GM21619 (cell line): ENCODE measurements around the gene AJUBA.
"Not testable (repeated sequence)": the region's sequence is repeated elsewhere in the genome, so short reads cannot be mapped to it uniquely, and the experiment has no call there.

Experiments used
- ATAC-seq: cut with Tn5 transposase; IDR thresholded peaks from one replicate; pipeline ENCODE4 v1.9.1; 2021; ENCODE audit not compliant: unreplicated experiment

AJUBA gene

GRCh38 chr14:22982477-22983245 is at the start of gene AJUBA:
Gene AJUBA, minus strand, starts transcription at chr14:22982551. Its CDS starts 285 bp downstream, at chr14:22982266.
- ATAC-seq = peak; percentile 48

GRCh38 chr14:23030936-23031335 is 48.6 kb upstream of the AJUBA start:
- ATAC-seq = no peak

GRCh38 chr14:23028799-23029198 is 46.4 kb upstream of the AJUBA start:
- ATAC-seq = no peak

DNA sequence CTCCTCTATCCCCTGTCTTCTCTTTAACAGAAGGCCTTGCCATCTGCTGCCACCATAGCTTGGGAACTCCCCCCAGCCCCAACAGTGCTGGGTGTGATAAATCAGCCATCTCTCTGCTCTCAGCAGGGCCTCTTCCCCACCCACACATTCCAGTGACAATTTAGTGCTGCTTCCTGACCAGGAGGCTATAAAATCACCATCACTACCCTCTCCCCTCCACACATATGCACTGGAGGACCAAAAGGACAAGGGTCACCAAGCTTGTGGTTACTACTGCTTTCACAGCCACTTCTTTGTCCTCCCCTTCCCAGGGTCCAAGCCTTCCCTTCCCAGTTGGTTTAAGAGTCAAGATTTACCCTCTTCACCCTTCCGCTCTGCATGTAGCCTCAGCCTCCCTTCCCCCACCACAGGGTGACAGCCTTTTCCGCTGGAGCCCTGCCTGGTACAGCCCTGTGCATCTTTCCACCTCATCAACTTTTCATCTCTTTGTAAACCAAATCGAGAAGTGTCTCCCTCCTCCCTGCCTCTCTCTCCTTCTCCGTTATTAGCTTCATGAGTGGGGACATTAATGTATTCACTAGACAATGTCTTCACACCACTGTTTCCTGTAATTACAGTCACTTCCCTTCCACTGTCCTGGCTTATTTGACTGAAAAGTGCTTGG is 42.9 kb upstream of the AJUBA start:
- ATAC-seq = no peak

DNA sequence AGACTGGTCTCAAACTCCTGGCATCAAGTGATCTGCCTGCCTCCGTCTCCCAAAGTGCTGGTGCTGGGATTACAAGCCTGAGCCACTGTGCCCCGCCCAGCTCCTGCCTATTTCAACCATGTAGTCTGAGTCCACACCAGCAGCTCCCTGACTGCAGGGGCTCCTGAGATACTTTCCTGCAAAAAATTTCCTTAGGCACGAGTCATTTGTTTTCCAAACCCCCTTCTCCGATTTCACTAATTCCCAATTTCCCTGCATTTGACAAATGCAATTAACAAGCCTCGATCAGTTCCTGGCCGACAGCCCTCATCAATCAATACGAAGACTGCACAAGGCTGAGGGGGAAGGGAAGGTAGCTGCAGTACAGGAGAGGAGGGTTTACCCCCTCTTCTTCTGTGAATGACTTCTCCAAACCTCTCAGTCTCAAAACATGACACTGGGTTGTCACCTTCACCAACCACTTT is 42.3 kb upstream of the AJUBA start:
- ATAC-seq = no peak

- ATAC-seq = no peak
Observed at GRCh38 chr14:23023795-23024152, 41.4 kb upstream of the AJUBA start.

DNA sequence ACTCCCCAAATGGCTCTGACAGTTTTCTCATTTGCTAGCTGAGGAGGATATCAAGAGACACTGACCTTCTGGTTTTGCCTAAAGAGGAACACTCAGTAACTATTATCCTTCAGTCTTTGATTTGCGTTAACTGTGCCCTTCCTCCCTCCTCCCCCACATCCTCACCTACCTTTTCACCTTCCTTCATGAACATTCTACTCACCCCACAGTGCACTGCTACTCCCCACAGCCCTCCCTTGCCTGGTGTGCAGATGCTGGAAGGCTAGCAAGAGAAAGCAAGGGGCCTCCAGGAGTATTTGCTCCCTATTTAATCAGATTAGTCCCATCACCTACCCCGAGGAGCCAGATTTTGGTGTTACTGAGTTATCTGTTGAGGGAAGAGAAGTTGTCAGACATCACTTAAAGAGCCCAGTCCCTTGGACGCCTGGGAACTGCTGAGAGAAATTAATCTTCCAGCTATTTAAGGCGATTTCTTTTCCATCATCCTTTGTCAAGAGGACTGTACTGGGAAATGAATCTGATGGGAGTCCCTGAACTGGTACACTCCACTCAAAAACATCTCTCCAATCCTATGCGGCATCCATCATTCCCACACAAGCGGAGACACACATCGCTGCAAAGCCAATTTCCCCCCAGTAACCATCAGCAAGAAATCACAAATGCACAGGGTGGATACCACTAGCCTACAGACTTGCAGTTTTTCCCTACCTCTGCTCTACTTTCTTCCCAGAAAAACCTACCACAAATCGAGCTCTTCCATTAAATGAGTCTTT is 40.9 kb upstream of the AJUBA start:
- no peak for ATAC-seq

GRCh38 chr14:23021889-23022442 is 39.6 kb upstream of the AJUBA start:
- no peak for ATAC-seq

DNA sequence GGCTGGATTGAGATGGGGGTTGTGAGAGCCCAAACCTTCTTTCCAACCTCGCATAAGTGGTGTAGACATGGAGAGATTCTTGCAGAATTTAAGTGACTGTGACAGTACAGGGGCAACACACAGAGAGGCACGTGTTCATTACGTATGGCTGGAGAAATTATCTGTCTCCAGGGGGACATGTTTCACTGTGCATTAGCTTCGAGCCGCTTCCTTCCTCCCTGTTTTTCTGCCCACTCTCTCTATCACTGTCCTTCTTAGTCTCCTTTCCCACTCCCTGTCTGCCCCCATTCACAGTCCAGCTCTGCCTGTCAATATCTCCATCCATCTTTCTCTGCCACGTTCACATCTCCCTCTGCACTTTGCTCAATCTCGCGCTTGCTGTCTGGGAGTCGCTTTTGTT is 39.1 kb upstream of the AJUBA start:
- ATAC-seq = no peak

GRCh38 chr14:23020143-23021128 is 38.1 kb upstream of the AJUBA start:
- ATAC-seq = no peak

DNA sequence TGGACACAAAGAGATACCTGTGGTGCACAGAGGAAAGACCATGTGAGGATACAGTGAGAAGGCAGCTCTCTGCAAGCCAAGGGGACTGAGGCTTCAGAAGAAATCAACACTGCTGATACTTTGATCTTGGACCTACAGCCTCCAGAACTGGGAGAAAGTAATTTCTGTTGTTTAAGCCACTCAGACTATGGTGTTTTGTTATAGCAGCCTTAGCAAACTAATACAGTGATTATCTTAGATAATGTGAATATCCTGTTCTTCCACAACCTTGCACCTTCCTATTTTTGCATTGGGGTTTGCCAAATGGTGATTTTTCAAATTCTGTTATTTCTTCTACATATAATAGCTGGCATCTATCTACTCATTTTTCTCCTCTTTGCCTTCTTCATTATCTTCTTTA is 35.8 kb upstream of the AJUBA start:
- no peak for ATAC-seq

DNA sequence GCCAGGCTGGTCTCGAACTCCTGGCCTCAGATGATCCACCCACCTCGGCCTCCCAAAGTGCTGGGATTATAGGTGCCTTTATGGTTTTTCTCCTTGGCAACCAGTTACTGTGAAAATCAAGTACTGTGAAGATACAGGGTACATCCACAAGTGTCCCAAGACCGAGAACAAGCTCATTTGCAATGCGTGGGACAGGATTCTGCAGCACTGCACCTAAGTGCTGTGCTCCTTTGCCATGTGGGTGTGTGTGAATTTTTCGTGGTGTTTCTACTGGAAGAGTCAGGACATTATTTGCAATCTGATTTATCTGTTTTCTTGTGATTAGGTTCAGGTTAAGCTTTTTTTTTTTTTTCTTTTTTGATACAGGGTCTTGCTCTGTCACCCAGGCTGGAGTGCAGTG is 34.7 kb upstream of the AJUBA start:
- no peak for ATAC-seq

DNA sequence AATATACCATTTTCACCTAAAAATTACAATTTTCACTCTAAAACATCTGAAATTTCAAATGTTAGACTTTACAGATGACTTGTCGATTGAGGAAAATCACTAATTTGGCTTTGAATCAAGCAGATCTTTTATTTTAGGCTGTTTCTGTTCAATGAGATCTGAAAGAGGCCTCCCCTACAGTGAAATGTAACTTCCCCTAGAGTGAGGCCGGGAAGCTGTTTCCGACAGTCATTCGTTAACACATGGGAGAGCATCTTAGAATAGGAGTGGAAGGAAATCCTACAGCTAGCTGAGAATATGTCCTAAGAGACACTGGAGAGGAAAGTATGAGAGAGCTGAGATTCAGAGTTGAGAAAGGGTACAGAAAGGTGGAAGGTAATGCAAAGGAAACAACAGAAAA is 33.3 kb upstream of the AJUBA start:
- no peak for ATAC-seq

DNA sequence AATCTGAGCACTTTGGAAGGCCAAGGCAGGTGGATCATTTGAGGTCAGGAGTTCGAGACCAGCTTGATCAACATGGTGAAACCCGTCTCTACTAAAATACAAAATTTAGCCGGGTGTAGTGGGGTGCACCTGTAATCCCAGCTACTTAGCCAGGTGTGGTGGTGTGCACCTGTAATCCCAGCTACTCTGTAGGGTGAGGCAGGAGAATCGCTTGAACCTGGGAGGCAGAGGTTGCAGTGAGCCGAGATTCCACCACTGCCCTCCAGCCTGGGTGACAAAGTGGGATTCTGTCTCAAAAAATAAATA is 31.4 kb upstream of the AJUBA start:
- not testable (repeated sequence) for ATAC-seq

DNA sequence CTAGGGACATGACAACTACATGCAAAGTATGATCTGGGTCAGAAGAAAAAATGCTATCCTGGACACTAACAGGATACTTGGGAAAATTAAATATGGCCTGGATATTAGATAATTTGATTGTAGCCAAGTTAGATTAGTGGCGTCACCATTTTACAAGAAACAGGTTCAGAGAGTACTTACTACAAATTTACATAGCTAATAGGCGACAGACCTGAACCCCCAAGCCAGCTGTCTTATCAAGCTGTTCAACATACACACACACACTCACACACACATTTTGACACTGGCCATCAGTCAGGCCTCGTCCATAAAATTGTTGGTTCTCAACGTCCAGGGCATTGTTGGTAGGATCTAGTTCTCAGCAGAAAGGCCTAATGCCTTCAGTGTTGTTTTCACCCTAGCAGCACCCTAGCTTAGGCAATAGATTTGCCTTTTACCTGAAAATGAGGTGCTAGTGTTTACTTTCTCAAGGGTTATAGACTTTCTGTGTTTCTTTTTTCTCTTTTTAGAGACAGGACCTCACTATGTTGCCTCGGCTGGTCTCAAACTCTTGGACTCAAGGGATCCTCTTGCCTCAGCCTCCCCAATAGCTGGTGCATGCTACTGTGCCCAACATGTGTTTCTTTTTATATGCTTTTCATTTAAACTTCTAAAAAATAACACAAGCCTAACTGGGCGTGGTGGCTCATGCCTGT is 30.9 kb upstream of the AJUBA start:
- no peak for ATAC-seq

GRCh38 chr14:23009939-23010726 is 27.8 kb upstream of the AJUBA start, which contains the start of gene C14orf93:
Gene C14orf93, minus strand, starts transcription at chr14:23010143. Its CDS starts 11,120 bp downstream, at chr14:22999023.
- no peak for ATAC-seq

DNA sequence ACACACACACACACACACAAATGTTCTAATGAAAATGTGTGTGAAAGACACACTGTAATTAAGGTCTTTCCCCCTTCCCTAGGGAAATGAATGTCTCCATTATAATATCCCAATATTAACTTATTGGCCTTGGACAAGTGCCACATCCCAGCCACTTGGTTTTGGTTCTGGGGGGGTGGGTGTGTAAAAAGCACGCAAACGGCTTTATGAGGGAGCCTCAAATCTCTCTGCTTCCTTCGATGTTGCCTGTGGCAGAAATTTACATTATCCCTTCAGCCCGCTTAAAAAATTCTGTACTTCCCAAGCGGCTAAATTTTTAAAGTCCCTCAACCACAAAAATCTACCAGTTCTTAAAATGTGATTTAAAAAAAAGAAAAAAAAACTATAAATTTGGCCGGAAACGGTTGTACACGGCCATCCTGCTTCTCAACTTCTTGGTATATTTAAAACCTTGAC is 27.2 kb upstream of the AJUBA start:
- ATAC-seq = no peak

- ATAC-seq = no peak
Observed at GRCh38 chr14:23008831-23009230, 26.5 kb upstream of the AJUBA start.
